ENCODE measurements around the gene SNX9. TPM values are rescaled to one million over a fixed set of nuclear protein-coding genes. Genes with fewer than 3 reads are reported as not detected.
A peak's percentile ranks its signal among the peaks of the same experiment; 100 is the strongest.

SNX9 gene
- total RNA-seq, 1 donor from 2014 or later, result 25.0 TPM

DNA sequence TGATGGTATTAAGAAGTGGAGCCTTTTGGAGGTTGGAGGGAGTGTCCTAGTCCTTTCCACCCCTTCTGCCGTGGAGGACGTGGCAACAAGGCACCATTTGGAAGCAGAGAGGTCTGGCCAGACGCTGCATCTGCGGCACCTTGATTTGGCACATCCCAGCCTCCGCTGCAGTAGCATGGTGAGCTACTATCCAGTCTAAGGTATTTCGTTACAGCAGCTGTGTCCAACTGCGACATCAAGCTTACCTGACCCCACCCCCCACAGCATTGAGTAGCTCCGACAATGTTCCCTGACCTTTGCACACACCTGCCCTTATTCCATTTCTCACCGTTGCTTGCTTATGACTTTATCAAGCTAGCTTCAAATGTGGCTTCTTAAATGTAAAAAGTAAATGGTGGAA is 128.8 kb downstream of the SNX9 start:
- TF ChIP-seq, protein P1, sequence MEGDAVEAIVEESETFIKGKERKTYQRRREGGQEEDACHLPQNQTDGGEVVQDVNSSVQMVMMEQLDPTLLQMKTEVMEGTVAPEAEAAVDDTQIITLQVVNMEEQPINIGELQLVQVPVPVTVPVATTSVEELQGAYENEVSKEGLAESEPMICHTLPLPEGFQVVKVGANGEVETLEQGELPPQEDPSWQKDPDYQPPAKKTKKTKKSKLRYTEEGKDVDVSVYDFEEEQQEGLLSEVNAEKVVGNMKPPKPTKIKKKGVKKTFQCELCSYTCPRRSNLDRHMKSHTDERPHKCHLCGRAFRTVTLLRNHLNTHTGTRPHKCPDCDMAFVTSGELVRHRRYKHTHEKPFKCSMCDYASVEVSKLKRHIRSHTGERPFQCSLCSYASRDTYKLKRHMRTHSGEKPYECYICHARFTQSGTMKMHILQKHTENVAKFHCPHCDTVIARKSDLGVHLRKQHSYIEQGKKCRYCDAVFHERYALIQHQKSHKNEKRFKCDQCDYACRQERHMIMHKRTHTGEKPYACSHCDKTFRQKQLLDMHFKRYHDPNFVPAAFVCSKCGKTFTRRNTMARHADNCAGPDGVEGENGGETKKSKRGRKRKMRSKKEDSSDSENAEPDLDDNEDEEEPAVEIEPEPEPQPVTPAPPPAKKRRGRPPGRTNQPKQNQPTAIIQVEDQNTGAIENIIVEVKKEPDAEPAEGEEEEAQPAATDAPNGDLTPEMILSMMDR (IDR thresholded peaks at IDR 0.05), result no peak
- Histone ChIP-seq H3K4me1 (peaks cover 6% of the 10 kb centered on the region), H3K27me3 (ENCODE audit: low read depth) (peaks cover 4% of the 10 kb centered on the region), H3K9me3 (peaks cover 7% of the 10 kb centered on the region), H3K36me3 (no peaks in the 10 kb centered on the region), H3K4me3 (no peak overlapping the region), H3K27ac (no peak overlapping the region)
- ATAC-seq (no peak), DNase-seq (no peak)
- intact Hi-C loops (cut with DNase I), result no loop called here

DNA sequence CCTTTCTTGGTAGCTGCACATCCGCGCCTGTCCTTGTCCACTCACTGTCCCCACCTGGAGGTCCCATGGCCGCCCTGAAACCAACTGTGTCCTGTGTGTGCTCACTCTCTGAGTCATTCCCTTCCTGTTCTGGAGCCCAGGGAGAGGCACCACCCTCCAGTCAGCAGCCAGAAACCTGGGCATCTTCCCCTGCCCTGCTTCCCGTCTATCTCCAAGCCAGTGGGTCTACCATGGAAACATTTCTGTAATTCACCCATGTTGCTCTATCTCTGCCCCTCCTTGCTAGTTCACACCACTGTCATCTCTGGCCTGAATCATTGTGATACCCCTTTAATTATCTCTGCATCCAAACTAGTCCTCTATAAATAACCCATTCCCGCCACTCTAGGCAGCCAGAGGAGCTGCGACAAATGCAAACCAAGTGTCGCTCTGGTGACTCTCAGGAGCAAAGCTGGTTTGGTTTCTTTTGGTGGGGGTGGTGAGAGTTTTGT is 129.9 kb downstream of the SNX9 start:
- ATAC-seq, result no peak

DNA sequence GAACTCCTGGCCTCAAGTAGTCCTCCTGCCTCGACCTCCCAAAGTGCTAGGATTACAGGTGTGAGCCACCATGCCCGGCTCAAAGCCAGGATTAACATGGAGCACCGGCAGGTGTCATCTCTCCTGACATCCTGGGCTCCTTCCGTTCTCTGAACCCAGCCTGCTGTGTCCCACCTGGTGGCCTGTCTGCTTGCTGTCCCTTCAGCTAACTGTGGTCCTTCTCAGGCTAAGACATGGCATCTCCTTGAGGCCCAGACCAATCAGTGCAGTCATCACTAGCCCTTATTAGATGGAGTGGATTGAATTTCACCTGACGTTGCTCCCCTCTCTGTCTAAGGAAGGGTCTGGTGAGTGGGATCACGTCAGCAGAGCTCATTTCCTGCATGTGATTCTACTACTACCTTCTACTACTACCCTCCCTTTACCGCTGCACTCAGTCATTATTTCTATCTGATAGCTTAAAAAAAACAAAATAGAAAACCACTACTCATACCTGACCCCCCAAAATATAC is 130.6 kb downstream of the SNX9 start:
- Histone ChIP-seq H3K4me1 (peaks cover 6% of the 10 kb centered on the region), H3K4me3 (peak overlapping the region; percentile 18), H3K36me3 (no peaks in the 10 kb centered on the region), H3K27me3 (ENCODE audit: low read depth) (peaks cover 4% of the 10 kb centered on the region), H3K27ac (no peak overlapping the region), H3K9me3 (peaks cover 17% of the 10 kb centered on the region)
- intact Hi-C loops (cut with DNase I), result no loop called here
- TF ChIP-seq, protein P1 (IDR thresholded peaks at IDR 0.05), result no peak
- ATAC-seq, result no peak
- no peak for DNase-seq

More for the DNA sequence above, 129.9 kb downstream of the SNX9 start:
- DNase-seq, result no peak
- no peak overlapping the region for H3K27ac ChIP-seq
- intact Hi-C loops (cut with DNase I), result no loop called here
- H3K4me1 ChIP-seq, result peaks cover 6% of the 10 kb centered on the region
- TF ChIP-seq, protein P1 (IDR thresholded peaks at IDR 0.05), result no peak
- no peak overlapping the region for H3K4me3 ChIP-seq
- H3K36me3 ChIP-seq, result no peaks in the 10 kb centered on the region
- H3K27me3 ChIP-seq (ENCODE audit: low read depth), result peaks cover 4% of the 10 kb centered on the region
- peaks cover 10% of the 10 kb centered on the region for H3K9me3 ChIP-seq

DNA sequence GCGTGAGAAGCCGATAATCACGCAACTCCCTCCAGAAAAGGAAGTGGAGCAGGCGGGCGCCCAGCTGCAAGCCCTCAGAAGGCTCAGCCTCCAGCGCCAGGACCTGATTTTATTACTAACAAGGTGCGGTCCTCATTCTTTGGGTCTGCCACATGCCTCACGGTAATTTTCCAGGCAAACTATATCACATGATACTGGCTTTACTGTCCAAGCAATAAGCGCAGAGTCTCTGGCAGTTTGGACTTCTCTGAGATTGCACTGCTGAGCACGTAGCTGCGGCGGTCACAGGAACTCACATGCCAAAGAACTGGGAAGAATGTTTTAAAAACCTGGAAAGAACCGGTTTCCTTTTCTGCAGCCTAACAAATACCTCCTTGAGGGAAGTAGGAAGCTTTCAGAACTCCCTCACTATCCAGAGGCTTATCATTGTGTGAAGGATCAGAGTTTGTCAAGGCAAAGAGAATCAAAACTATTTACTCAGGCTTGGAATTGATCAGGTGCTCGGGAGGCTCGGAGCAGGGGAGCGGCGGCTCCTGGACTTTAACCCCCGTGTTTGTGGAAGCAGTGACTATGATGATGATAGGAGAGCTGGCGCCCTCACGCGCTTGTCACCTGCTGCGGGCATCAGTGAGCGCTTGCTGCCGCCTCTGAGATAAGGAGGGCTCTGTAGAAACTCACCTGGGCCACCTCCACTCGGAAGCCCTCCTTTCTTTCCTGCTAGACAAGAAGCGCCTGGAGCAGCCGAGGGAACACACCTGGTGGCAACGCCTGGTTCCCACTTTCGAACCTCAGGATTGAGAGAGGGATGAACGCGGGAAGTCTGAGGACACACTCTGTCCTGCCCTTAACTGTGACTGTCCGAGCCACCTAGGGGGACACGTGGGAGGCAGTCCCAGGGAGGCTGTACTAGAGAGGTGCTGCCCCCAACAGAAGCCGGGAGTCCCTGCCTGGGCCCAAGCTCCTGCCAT is 131.4 kb downstream of the SNX9 start:
- no peak for DNase-seq
- Histone ChIP-seq H3K9me3 (peaks cover 21% of the 10 kb centered on the region), H3K4me3 (peak overlapping the region; percentile 18), H3K27me3 (ENCODE audit: low read depth) (peaks cover 4% of the 10 kb centered on the region), H3K36me3 (no peaks in the 10 kb centered on the region), H3K27ac (no peak overlapping the region), H3K4me1 (peaks cover 6% of the 10 kb centered on the region)
- intact Hi-C loops (cut with DNase I), result no loop called here
- TF ChIP-seq, protein P1 (IDR thresholded peaks at IDR 0.05), result no peak
- peak; percentile 48 to 50 for ATAC-seq

DNA sequence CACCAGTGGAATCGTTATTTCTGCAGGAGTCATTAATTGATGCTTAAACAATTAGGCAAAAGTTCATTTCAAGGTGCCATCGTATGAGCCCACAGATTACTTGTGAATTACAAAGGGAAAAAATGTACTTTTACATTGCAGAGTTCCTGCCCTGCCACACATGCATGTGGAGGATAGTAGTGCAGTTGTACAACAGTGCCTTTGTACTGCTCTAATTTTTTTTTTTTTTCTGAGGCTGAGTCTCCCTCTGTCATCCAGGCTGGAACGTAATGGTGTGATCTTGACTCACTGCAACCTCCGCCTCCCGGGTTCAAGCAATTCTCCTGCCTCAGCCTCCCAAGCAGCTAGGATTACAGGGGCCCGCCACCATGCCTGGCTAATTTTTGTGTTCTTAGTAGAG is 132.6 kb downstream of the SNX9 start:
- ATAC-seq, result no peak
- peaks cover 4% of the 10 kb centered on the region for H3K27me3 ChIP-seq (ENCODE audit: low read depth)
- peaks cover 6% of the 10 kb centered on the region for H3K4me1 ChIP-seq
- no peak overlapping the region for H3K27ac ChIP-seq
- no peaks in the 10 kb centered on the region for H3K36me3 ChIP-seq
- TF ChIP-seq, protein P1 (IDR thresholded peaks at IDR 0.05), result no peak
- intact Hi-C loops (cut with DNase I), result no loop called here
- peaks cover 16% of the 10 kb centered on the region for H3K9me3 ChIP-seq
- no peak overlapping the region for H3K4me3 ChIP-seq
- DNase-seq, result no peak
